Measurements from ENCODE around the gene AGPAT3.

Gene AGPAT3

DNA sequence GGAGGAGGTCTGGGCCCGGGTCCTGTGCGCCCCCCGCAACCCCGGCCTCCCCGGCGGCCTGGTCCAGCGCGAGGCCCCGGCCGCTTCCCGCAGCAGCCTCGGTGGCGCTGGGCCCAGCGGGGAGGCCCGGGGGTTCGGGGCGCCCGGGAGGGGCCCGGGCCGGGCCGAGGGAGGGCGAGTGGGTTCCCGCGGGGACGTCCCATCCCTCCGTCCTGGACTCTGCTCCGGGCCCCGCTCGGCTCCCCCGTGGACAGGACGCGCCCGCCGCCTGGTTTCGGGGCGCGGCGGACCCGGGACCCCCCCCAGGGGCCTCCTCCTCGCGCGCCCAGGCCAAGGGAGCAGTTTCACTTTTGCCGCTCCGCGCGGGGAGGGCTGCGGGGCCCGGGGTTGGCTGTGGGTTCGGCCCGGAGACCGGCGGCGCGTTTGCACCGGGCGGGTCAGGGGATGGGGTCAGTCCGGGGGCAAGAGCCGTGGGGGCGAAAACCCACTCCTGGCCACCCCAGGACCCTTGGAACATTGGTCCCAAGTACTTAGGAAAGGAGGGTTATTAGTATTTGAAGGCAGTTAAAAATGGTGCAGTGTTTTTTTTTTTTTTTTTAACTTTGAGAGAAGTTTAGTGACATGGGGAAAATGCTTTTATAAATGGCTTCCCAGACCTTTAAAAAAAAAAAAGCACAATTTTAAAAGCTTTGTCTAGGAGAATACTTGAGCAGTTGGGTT lies 677 bp downstream of the AGPAT3 start:
- no peak for DNase-seq (ENCODE audit: low read depth)

DNA sequence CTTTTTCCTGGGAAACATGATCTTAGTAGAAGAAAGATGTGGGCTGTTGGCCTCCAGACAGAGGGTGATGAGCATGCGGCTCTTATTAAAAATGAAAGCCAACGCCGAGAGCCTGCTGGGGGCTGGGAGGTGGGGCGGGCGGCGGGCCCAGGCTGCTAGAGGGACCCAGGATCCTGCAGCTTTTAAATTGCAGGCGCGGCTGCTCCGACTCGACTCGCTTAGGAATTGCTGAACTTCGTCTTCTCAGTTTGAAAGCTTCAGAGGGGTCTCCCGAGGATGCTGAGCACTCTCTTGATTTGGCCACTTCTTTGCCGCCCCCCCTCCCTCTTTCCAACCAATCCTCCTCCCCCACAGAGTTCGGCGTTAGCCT lies 1.2 kb downstream of the AGPAT3 start:
- DNase-seq (ENCODE audit: low read depth), result no peak

DNA sequence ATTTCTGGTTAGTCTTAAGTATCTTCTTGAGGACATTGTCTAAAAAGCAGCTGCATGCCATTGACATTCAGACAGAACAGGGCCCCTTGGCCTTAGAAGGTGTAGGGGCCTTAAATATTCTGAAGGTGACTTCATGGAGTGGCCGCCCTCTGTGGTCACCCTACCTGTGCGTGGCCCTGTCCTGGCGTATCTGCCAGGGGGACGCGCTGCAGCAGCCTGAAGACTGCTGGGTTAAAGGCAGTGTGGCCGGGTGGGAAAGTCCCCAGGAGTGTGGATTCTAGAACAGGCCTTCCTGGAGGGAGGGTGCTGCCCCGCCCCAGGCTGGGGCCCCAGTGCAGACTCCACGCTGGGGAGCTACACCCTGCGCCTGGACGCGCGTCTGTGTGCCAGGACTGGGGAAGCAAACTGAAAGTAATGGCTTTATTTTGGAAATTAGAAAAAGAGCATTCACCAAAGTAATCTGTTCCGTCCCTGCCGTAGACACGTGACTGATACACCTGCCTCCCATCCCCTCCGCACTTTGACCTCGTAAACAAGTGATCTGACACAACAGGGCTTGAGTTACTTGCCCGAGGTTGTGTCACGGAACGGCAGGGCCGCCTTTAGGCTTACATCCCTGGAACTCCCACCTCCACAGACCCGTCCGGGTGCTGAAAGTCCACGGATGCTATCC lies 1.8 kb downstream of the AGPAT3 start:
- no peak for DNase-seq (ENCODE audit: low read depth)

DNA sequence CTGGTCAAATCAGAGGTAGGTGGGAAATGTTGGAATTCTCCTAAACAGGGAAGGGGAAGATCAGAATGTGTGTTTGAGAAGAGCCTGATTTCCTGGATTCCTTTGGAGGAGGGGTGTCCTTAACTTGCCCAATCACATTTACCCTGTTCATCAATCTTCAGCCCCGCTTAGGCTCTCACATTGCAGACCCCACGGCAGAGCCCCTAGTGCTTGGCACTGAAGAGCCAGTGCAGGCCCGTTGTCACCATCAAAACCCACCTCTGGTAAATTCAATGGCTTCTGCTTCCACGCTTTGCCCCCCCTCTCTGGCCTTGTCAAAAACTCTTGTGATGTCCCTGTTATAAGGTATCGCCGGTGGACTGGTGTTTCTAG lies 2.3 kb downstream of the AGPAT3 start:
- no peak for DNase-seq (ENCODE audit: low read depth)

DNA sequence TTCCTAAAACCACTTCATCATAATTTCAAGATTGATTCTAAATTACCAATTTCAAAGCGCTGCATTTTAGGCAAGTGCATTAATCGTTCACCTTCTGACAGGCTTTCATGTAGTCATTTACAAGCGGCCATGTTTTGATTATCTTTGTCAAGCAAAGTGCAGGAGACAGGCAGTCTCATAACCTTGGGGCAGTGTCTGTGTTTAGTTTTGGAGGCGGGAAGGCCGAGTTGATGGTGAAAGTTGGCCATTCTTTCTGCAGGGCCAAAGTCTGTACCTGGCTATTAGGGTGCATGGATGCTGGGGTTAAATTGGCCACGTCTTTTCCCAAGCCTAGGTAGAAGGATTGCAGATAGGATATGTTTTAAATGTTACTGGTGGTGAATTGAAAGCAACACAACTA lies 2.9 kb downstream of the AGPAT3 start:
- no peak for DNase-seq (ENCODE audit: low read depth)

DNA sequence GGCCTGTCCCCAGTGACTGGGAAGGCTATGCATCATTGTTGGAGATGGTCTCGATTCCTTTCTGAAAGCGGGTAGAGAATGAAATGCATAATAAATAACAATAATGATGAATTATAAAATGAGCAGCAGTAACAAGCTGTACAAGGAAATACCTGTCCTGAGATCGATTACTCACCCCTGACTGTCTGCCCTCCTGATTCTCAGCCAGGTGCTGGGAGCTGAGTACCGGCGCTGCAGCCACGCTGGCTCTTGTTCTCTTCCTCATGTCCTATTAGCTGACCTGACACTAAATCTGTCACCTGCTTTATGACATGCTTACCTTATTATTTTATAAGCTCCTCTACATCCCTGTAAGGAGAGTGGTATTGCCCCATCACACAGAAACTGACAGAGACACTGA lies 3.4 kb downstream of the AGPAT3 start:
- no peak for DNase-seq (ENCODE audit: low read depth)

DNA sequence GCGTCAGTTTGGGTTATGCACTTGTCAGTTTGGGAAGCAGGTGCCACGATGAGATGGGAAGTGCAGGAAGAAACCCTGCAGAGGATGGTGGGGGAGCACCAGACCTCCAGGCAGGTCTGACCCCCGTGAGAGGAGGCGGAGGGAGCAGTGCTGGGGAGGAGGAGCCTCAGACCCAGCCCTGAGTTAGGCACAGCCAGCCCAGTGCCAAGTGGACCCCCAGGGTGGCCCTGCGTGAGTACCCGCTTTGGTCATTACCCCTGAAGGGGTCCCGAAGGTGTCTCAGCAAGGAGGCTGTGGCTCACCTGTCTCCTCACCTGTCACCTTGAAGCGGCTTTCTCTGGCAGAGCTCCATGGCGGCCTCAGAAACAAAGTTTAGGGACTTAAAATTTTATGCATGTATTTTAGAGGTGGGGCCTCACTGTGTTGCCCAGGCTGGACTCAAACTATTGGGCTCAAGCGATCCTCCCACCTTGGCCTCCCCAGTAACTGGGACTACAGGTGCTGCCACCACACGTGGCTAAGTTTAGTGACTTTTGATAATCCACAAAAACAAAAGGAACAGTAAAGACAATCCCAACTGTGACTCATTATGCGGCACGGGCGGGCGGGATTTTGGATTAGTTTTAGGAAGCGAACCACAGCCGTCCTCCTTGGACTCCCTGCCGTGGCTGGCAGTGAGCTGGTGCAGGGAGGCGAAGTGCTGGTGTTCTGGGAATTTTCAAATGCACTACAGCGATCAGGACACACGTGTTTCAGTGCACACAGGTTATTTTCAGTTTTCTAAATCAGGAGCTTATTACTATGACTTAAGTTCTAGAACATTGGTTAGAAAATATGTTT lies 4.7 kb downstream of the AGPAT3 start:
- no peak for DNase-seq (ENCODE audit: low read depth)

DNA sequence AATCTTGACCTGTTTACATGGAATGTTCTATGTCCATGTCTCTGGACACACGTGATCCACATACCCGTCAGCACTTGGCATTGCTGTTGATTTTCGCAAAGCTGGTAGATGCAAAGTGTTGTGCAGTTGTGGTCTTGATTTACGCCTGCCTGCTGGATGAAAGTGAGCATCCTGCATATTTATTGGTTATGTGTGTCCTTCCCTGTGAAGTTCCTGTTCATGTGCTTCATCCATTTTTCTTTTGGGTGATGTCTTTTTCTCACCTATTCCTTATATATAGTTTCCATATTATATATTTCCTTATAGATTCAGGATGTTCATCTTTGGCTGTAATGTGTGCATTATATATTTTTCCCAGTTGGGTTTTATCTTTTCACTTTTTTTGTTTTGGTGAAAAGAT lies 6.5 kb downstream of the AGPAT3 start:
- DNase-seq (ENCODE audit: low read depth), result no peak

DNA sequence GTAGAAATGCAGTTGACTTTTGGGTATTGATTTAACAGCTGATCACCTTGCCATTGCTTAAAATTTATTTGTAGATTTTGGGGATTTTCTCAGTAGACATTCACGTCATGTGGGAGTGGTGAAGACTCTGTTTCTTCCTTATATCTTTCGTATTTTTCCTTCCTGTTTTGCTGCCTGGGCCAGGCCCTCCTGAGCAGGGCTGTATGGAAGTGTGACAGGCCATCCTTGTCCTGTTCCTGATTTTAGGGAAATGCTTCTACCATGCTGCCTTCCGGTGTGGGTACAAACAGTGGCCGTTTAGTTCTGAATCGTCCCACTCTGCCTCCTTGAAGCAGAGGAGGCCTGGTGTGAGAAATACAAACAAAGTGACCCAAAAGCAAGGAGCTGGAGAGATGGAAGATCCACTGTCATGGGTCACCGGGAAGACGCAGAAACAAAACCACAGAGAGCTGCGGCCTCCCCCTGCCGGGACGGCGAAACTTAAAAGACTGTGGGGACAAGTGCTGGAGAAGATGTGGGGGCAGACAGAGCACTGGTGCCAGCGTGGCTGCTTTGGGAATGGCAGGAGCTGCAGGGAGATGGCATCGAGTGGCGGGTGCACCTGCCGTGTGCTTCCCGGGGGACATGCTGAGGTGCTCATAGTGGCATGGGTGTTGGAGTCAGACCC lies 7.6 kb downstream of the AGPAT3 start:
- DNase-seq (ENCODE audit: low read depth), result no peak

DNA sequence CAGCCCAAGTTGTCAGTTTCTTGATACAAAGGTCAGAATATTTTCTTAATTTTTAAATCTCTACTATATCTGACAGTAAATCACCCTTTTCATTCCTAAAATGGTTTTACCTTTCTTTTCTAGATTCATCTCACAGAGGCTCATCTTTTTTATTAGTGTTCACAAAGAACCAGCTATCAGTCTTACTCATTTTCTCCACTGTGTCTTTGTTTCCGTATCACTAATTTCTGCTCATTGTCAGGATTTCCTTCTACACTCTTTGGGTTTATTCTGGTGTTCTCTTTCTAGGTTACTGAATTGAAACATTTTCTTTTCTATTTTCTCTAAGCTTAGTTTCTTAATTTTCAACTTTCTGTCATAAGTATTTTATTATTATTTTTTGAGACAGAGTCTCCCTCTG lies 8.7 kb downstream of the AGPAT3 start:
- DNase-seq (ENCODE audit: low read depth), result no peak

DNA sequence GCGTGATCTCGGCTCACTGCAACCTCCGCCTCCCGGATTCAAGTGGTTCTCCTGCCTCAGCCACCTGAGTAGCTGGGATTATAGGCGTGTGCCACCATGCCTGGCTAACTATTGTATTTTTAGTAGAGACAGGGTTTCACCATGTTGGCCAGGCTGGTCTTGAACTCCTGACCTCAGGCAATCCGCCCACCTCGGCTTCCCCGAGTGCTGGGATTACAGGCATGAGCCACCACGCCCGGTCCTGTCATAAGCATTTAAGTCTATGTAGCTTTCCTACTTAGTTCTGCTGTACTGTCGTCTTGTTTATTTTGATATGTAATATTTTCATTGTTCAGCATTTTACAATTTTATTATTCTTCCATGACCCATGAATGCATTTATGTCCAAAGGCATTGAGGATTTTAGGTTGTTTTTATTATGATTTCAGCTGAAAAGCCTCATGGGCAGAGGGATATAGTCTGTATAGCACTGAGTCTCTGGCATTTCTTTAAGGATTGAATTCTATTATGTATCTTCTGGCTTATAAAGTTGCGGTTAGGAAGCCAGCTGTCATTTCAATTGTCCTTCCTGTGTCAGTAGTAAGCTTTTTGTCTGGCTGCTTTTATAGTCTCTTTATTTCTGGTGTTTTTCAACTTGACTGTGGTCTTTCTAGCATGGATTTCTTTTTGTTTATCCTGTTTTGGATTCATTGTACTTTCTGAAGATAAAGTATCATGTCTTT lies 9.2 kb downstream of the AGPAT3 start:
- DNase-seq (ENCODE audit: low read depth), result no peak

DNA sequence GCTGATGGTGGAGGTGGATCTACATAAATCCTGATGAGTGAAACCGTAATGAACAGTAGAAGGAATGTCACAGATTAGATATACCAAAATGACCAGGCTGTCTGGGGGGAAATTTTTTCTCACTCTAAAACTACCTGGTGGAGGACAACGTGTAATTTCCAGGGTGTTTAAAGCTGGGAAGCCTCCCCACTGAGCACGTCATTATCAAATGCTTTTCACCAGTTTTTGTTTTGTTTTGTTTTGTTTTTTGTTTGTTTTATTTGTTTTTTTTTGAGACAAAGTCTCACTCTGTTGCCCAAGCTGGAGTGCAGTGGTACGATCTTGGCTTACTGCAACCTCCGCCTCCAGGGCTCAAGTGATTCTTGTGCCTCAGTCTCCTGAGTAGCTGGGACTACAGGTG lies 11.6 kb downstream of the AGPAT3 start:
- no peak for DNase-seq (ENCODE audit: low read depth)

DNA sequence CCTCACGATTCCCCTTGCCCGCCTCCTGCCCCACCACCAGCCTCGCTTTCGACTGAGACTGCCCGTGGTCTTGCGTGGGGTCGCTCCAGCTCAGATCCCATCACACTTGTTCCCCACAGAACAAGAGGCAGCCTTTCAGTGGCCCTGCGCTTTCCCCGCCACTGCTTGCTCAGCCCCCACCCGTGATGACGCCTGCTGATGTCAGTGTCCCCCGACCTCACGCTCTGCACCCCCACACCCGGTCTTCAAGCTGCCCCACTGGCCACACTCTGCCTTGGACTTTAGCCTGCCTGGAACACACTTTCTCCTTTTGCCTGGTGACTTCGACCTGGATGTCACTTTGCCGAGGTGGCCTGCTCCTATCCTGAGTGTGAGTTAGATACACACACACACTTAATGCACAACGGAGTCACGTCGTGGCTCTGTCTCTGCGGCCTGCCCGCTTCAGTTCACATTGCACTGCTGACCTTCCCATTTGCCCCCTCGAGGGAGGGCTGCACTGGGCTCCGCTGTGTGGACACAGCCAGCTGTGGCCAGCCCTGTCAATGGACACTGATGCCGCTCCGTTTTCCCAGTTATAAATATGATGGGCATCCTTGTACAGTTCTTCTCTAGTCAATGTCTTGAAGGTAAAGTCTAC lies 13.0 kb downstream of the AGPAT3 start:
- DNase-seq (ENCODE audit: low read depth), result no peak

DNA sequence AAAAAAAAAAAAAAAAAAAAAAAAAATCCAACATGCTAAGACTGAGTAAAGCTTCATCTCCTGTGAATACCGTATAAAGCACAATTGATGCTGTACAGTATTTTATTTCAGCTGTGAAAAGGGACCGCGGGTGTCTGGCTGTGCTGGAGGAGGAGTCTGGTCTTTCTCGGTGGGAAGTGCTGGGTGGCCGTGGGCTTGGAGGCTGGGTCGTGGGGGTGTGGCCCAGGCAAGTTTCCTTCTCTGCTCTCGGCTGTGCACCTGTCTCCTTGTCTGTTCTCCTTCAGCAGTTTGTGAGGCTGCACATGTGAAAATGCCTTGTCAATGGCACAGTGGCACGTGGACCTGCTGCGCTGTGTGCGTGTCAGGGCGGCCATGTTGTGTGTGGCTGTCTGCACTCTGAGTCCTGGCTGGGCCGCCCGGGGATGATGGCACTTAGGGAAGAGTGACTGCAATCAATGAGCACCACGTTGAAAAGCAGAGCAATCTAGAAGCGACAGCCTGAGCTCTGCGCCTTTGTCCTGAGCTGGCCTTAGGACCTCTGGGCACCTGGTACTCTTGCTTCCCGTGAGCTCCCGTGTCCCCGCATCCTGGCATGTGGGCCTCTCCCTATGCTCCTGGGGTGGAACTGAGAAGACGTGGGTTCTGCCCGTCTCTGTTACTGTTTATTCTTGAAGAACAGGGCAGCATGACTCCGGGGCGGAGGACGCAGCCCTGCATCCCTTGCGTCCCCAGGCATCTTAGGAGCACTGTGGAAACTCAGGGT lies 14.5 kb downstream of the AGPAT3 start:
- DNase-seq (ENCODE audit: low read depth), result no peak

DNA sequence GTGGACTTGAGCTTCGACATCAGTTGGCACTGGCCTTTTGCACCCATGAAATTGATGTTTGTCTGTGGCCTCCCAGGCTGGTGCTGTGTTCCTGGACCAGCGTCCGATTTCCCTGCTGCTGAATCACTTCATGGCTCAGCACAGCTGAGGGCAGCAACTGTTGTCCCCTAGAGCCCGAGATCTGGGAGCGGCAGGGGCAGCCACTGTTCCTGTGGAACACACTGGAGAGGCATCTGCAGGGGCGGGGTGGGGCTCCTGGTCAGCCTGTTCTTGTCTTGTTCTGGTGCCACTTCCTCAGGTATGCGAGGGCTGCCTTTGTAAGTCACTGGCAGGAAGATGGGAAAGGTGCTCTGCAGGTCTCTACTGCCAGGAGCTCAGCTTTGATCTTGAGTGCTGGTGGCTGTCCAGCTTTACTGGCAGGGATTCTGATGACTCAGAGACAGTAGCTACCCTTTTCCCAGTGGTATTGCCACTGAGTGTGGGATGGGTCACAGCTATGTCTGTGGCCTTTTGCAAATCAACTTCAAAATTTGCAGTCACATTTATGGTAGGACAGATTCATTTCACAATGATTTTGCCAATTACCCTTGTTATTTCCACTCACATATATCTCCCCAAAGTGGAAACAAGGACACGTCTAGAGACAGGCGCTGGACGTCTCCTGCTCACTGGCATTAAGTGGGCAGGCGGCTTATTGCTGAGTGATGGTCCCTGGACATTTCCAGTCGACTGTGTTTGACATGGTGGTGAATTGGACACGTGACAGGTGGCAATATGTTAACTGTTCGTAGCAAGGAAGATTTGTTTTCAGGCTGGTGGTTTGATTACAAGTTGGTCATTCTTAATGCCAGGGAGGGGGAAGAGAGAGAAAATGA lies 15.3 kb downstream of the AGPAT3 start:
- no peak for DNase-seq (ENCODE audit: low read depth)

DNA sequence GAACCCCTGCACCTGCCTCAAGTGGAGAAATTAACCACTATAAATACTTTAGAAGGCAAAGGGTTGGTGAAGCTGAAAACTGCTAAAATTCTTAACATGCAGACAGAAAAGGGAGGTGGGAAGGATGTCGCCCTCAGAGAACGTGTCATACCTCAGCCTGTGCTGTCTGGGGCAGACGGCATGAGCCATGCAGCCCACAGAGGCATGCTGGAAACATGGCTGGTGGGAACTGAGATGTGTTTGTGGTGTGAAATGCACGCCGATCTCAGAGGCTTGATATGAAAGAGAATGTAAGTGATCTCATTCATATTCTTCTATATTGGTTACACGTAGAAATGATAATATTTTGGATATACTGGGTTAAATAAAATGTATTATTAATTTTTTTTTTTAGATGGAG lies 16.3 kb downstream of the AGPAT3 start:
- no peak for DNase-seq (ENCODE audit: low read depth)

DNA sequence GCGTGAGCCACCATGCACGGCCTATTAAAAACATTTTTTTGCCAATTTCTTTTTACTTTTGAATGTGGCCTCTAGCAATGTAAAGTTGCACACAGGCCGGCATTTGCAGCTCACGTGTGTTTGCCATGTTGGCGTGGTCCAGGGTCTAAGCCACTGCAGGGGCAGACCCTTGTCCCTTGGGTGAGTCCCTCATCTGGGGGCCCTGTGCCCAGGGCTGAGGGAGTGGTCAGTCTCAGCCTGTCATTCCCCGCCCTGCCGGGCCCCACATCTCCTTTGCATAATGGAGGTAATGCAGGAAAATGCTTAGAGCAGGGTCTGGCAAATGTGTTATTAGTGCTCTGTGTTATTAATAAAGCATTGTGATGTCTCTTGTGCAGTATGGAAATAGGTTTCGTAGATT lies 16.9 kb downstream of the AGPAT3 start:
- DNase-seq (ENCODE audit: low read depth), result no peak

DNA sequence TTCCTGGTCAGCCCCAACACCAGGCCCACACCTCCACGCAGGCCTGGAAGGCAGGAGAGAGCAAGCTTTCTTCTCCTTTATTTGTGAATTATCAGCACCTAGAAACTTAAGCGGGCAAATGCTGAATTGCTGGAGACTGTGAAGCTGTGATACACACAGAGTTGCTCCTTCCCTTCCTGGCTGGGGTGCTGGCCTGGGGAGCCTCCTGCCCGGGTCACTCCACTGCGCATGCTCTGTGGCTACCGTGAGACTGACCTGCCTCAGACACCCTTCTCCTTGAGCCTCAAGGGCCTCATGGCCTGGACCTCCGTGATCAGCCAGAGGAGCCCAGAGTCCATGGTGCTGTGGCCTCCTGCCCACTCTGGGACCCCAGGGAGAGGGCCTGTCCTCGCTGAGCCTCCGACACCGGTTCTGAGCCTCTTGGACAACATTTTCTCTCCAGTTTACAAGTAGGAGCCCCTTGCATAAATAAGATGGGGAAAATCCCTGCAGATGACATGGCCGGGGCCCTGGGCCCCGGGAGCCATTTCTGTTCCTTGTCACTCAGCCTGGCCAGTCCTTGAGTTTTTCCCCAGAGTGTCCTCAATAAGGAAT lies 18.0 kb downstream of the AGPAT3 start:
- no peak for DNase-seq (ENCODE audit: low read depth)

Data from CMK (cell line).